Activated CD8-positive, alpha-beta memory T cell treated with anti-CD3 and anti-CD28 coated beads, Interleukin-2, amount 50 U/mL, for 1 hour (primary cell): Measurements from ENCODE around the gene UTP11.

ENCODE experiments used
- DNase-seq: peaks from one replicate; pipeline ENCODE4 v3.0.0-alpha.2; 2020; ENCODE audit errors: extremely low read depth

The UTP11 gene

DNA sequence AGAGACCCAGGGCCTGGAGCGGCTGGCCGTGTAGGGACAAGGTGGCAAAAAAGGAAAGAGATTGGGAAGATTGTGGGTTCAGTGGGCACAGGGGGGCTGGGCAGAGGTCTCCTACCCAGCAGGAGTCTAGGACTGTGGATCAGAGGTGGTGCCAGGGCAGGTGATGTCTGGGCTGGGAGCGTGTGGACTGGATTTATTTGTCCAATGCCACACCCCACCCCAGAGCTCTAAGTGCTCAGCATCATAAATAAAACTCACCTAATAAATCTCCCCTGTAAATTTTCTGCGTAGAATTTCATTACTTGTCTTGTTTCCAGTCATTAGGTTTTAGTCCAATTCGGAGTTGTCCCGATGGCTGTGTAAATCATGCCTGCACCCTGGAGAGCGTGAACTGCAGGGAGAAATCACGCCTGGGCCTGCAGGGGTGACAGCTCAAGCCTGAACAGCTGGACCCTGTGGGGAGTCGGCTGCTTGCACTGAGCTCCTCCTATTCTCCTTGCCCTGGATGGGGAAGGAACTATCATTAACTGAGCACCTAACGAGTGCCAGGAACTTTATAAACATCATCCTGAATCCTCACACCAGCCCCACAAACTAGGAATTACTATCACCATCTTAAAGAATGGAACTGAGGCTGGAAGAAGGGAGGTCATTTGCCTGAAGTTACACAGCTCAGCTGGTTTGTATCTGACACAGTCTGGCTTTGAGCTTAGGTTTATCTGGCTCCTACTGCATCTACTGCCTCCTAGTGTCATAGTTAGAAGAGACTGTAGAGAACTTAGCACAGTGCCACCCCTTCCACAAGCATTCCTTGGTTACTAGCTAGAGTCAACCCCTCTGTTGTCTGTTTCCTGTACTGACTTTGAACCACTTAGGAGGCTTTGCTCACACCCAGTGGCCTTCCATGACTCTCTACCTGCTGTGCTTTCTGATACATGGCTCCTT, 59.0 kb downstream of the UTP11 start:
- DNase-seq = no peak

DNA sequence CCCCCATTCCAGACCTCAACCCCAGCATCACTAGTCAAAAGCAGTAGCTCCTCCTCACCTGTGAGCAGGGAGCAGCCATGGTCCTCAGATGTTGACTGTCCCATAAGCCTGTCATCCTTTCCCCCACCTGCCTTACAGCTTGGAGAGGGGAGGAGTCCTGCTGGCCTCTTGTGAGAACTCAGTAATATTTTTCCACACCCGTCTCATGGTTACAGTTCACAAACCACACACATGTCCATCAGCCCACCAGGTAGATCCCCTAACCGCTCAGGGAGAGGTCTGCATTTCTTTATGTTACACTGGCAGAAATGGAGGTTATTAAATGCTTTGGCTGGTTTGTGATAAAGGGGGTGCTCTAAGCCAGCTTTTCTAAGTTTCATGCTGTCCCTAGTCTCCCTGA, 60.3 kb downstream of the UTP11 start:
- no peak for DNase-seq

DNA sequence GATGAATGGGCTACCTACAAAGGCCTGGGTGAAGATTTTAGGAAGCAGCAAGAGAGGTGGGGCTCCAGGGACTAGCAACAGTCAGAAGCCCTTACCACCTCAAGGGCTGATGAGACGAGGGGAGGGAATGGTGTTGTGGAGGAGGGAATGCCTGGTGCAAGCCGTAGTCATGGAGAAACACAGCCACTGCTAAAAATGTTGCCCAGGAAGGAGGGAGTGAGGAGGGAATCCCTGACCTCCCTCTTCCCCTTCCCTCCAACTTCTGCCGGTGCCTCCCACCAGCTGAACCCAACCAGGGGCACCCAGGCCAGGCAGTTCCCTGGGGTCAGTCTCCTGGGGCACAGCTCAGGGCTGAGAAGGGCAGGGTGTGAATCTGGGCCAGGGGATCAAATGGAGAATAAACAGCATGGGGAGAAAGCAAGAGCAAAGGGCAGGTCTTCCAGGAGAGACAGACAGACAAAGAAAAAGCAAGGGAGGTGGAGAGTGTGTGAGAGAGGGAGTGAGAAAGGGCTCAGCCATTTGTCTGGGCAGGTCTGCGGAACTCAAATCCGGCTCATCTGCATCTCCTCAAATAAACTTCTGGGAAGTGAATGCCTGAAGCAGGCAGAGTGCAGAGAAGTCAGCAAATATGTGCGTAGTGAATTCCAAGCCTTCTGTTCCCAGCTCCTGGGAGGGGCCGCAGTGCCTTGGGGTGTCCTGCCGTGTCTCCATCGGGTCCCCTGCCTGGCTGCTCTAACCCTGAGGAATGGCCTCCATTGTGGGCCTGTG, 61.2 kb downstream of the UTP11 start:
- no peak for DNase-seq

GRCh38 chr1:38074302-38074677, 61.8 kb downstream of the UTP11 start:
- DNase-seq = no peak
